BLaER1 treated with 17β-estradiol and CSF1 and Interleukin-3, amounts not matched to agents 10 nM and 100 nM (cell line): Measurements from ENCODE around the gene DMXL2.
"Not testable (repeated sequence)": the region's sequence is repeated elsewhere in the genome, so short reads cannot be mapped to it uniquely, and the experiment has no call there.

Experiments
- H3K27ac ChIP-seq, 11 experiments: shearing (Covaris generic); formaldehyde crosslinking; 2 replicates each; pipeline ENCODE4 v1.8.1; 2022
- H3K27me3 ChIP-seq, 11 experiments: shearing (Covaris generic); formaldehyde crosslinking; 2 replicates each; pipeline ENCODE4 v1.8.1; 2022
- H3K36me3 ChIP-seq, 11 experiments: shearing (Covaris generic); formaldehyde crosslinking; 2 replicates each; pipeline ENCODE4 v1.8.1; 2022
- H3K4me1 ChIP-seq, 10 experiments: shearing (Covaris generic); formaldehyde crosslinking; 2 replicates each; pipeline ENCODE4 v1.8.1; 2022
- H3K4me2 ChIP-seq, 11 experiments: shearing (Covaris generic); formaldehyde crosslinking; 2 replicates each; pipeline ENCODE4 v1.8.1; 2022
- H3K4me3 ChIP-seq, 10 experiments: shearing (Covaris generic); formaldehyde crosslinking; 2 replicates each; pipeline ENCODE4 v1.8.1; 2022
- H3K9ac ChIP-seq, 11 experiments: shearing (Covaris generic); formaldehyde crosslinking; 2 replicates each; pipeline ENCODE4 v1.8.1; 2022
- H3K9me3 ChIP-seq, 11 experiments: shearing (Covaris generic); formaldehyde crosslinking; replicated peaks in 1 of 11; 2 replicates each; pipeline ENCODE4 v1.8.1; 2022
- H4K20me1 ChIP-seq, 11 experiments: shearing (Covaris generic); formaldehyde crosslinking; 2 replicates each; pipeline ENCODE4 v1.8.1; 2022
- Cebpa-rat ChIP-seq, 11 experiments: shearing (Covaris generic); IDR thresholded peaks; 2 replicates each; pipeline ENCODE4 v1.8.1; 2022

The DMXL2 gene

DNA sequence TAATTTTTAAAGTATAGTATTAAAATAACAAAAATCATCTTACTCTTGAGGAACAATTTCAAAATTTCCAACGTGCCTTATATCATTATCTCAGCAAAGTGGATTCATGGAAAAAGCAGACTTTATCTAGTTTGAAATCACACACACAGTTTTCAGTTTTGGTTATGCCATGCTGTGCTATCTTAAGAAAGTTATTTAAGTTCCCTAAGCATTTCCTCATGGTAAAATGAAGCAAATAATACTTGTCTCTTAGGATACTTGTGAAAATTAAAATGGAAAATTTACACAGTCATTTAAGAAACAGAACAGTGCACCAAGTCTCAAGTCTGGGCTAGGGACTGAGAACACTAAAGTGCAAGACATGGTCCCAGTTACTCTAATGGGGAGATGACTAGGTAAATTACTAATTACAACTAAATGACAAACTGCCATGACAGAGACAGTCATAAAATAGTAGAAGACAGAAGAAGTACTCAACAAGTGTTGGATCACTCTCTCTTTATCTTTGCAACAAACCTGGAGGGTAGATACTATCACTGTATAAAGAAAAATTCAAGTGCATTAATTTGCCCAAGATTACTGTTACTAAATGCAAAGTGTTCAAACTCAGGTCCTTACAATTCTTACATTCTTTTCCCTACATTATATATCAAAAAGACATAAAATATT, 44.8 kb downstream of the DMXL2 start:
- Histone ChIP-seq H3K27ac (peak overlapping the region in 3 of 11 experiments; percentile 13 to 65 (median 52); a peak in 5 of 22 replicates), H3K4me1 (peaks cover 0 to 73% (median 4%) of the 10 kb centered on the region in 10 experiments; a peak in 9 of 20 replicates), H3K27me3 (no peaks in the 10 kb centered on the region), H3K4me2 (peak overlapping the region in 4 of 11 experiments; percentile 6 to 47 (median 26); a peak in 5 of 22 replicates), H3K9ac (peak overlapping the region in 1 of 11 experiments; percentile 36; a peak in 1 of 22 replicates), H4K20me1 (peaks cover 0 to 3% (median 0%) of the 10 kb centered on the region in 11 experiments; a peak in 2 of 22 replicates), H3K4me3 (no peak overlapping the region), H3K9me3 (peaks cover 0 to 40% (median 6%) of the 10 kb centered on the region in 11 experiments; a peak in 9 of 22 replicates), H3K36me3 (peaks cover 0 to 43% (median 0%) of the 10 kb centered on the region in 11 experiments; a peak in 4 of 22 replicates)
- no peak for TF ChIP-seq Cebpa-rat (IDR thresholded peaks at IDR 0.05)

DNA sequence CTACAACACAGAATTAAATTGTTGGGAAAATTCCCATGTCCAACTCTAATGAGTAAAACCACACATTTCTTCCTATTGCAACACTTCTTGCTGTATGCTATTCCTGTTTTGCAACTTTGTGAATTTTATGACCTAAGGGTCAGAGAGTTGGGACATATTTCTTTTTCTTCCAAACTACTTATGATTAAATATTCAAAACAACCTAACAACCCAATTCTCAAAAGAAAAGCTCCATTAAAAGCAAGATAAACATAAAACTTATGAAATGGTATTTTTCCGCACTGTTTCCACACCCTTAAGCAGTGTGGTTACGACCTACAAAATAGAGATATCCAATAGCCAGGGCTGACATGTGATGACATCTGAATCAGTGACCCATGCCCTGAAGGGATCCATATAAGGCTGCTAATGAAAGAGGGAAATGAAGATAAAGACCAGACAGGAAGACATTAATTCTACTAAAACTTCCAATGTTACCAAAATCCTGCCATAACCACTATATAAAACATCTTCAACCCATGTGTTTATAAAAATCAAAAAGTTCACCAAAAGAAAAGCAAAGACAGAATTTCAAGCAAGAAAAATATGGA, 45.6 kb downstream of the DMXL2 start:
- Histone ChIP-seq H3K36me3 (peaks cover 0 to 48% (median 0%) of the 10 kb centered on the region in 11 experiments; a peak in 4 of 22 replicates), H3K4me1 (peaks cover 0 to 68% (median 4%) of the 10 kb centered on the region in 10 experiments; a peak in 9 of 20 replicates), H3K9ac (peak overlapping the region in 1 of 11 experiments; percentile 36; a peak in 1 of 22 replicates), H3K4me2 (peak overlapping the region in 5 of 11 experiments; percentile 6 to 47 (median 23); a peak in 6 of 22 replicates), H4K20me1 (peaks cover 0 to 3% (median 0%) of the 10 kb centered on the region in 11 experiments; a peak in 2 of 22 replicates), H3K27ac (peak overlapping the region in 3 of 11 experiments; percentile 13 to 65 (median 52); a peak in 5 of 22 replicates), H3K9me3 (peaks cover 0 to 33% (median under 1%) of the 10 kb centered on the region in 11 experiments; a peak in 8 of 22 replicates), H3K4me3 (no peak overlapping the region), H3K27me3 (no peaks in the 10 kb centered on the region)
- no peak for TF ChIP-seq Cebpa-rat (IDR thresholded peaks at IDR 0.05)

DNA sequence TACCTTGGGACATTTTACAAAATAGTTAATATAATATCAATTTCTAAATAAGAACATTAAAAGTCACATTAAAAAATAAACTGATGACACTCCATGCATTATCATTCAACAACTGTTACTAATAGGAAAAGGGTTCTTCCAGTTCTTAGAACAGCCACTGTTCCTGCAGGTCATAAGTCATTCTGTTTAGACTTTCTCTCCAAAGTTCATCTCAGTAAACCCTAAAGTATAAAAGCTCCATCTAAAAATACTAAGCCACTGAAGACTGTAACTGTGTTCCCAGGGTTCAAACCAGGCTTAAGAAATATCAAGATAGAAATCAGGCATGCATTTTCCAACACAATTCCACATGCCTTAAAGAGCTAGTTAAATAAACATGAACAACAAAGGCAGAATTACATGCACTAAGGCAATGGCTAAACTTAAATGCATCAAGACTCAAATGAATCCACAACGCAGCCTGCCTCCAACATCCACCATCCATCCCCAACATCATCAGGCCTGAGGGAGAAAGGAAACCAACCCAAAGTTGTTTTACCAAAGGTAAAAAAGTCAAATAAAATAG, 46.2 kb downstream of the DMXL2 start:
- Histone ChIP-seq H3K36me3 (peaks cover 0 to 48% (median 0%) of the 10 kb centered on the region in 11 experiments; a peak in 4 of 22 replicates), H3K27me3 (no peaks in the 10 kb centered on the region), H3K9ac (no peak overlapping the region), H3K4me3 (no peak overlapping the region), H3K4me1 (peaks cover 0 to 62% (median 4%) of the 10 kb centered on the region in 10 experiments; a peak in 9 of 20 replicates), H3K4me2 (peak overlapping the region in 4 of 11 experiments; percentile 11 to 47 (median 32); a peak in 5 of 22 replicates), H3K27ac (peak overlapping the region in 3 of 11 experiments; percentile 13 to 65 (median 52); a peak in 3 of 22 replicates), H3K9me3 (peaks cover 0 to 33% (median under 1%) of the 10 kb centered on the region in 11 experiments; a peak in 5 of 22 replicates), H4K20me1 (peaks cover 0 to 3% (median 0%) of the 10 kb centered on the region in 11 experiments; a peak in 2 of 22 replicates)
- TF ChIP-seq Cebpa-rat (IDR thresholded peaks at IDR 0.05), result no peak

DNA sequence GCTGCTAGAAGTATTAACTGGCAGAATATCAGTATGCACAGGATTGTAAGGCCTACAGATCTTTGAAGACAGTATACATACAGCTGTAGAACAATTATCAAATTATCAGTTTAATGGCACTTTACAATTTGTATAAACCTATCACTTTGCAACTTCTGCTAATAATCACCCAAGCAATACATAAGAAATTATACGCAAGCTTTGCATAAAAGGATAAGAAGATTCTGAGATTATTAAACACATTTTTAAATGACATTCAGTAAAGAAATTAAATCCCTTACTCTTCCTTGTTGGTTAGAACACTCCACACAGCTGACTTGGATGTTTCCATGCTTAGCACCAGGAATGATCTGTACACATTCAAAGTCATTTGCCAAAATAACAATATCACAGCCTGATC, 46.8 kb downstream of the DMXL2 start:
- peak overlapping the region in 1 of 11 experiments; percentile 36; a peak in 1 of 22 replicates for H3K4me2 ChIP-seq
- H3K4me3 ChIP-seq, result no peak overlapping the region
- H3K9ac ChIP-seq, result no peak overlapping the region
- peaks cover 0 to 48% (median 0%) of the 10 kb centered on the region in 11 experiments; a peak in 4 of 22 replicates for H3K36me3 ChIP-seq
- peaks cover 0 to 39% (median 4%) of the 10 kb centered on the region in 11 experiments; a peak in 6 of 22 replicates for H3K9me3 ChIP-seq
- H3K27me3 ChIP-seq, result no peaks in the 10 kb centered on the region
- TF ChIP-seq Cebpa-rat (IDR thresholded peaks at IDR 0.05), result no peak
- peaks cover 0 to 56% (median 4%) of the 10 kb centered on the region in 10 experiments; a peak in 9 of 20 replicates for H3K4me1 ChIP-seq
- 0 out of 22 replicates have a peak overlapping the region, but pooled peaks of 2 of the 11 experiments have one; percentile 17 to 65 for H3K27ac ChIP-seq
- H4K20me1 ChIP-seq, result peaks cover 0 to 3% (median 0%) of the 10 kb centered on the region in 11 experiments; a peak in 2 of 22 replicates

DNA sequence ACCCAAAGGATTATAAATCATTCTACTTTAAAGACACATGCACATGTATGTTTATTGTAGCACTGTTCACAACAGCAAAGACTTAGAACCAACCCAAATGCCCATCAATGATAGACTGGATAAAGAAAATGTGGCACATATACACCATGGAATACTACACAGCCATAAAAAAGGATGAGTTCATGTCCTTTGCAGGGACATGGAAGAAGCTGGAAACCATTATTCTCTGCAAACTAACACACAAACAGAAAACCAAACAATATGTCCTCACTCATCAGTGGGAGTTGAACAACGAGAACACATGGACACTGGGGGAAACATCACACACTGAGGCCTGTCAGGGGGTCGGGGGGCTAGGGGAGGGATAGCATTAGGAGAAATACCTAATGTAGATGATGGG, 49.2 kb downstream of the DMXL2 start:
- Histone ChIP-seq H3K36me3 (peaks cover 0 to 61% (median 0%) of the 10 kb centered on the region in 11 experiments; a peak in 6 of 22 replicates), H3K4me1 (peaks cover 0 to 45% (median 4%) of the 10 kb centered on the region in 10 experiments; a peak in 9 of 20 replicates), H3K9me3 (peaks cover 0 to 52% (median 15%) of the 10 kb centered on the region in 11 experiments; a peak in 13 of 22 replicates), H4K20me1 (peaks cover 0 to 27% (median 0%) of the 10 kb centered on the region in 11 experiments; a peak in 4 of 22 replicates)
- H3K27me3 ChIP-seq, H3K4me3 ChIP-seq, H3K9ac ChIP-seq, H3K4me2 ChIP-seq, H3K27ac ChIP-seq: not testable (repeated sequence)

DNA sequence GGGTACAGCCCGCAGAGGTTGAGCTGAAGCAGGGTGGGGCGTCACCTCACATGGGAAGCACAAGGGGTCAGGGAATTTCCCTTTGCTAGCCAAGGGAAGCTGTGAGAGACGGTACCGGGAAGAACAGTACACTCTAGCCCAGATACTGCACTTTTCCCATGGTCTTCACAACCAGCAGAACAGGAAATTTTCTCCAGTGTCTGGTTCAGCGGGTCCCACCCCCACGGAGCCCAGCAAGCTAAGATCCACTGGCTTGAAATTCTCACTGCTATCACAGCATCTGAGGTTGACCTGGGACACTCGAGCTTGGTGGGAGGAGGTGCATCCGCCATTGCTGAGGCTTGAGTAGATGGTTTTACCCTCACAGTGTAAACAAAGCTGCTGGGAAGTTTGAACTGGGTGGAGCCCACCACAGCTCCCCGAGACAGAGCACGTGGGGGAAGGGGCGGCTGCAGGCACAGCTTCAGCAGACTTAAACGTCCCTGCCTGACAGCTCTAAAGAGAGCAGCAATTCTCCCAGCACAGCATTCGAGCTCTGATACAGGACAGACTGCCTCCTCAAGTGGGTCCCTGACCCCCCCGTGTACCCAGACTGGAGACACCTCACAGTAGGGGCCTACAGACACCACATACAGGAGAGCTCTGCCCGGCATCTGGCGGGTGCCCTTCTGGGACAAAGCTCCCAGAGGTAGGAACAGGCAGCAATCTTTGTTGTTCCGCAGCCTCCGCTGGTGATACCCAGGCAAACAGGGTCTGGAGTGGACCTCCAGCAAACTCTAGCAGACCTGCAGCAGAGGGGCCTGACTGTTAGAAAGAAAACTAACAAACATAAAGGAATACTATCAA, 53.4 kb downstream of the DMXL2 start:
- not testable (repeated sequence) for H3K27ac ChIP-seq, H3K27me3 ChIP-seq, H3K9ac ChIP-seq, H3K4me3 ChIP-seq
- peak overlapping the region in 2 of 11 experiments; percentile 32 to 40; a peak in 3 of 22 replicates for H3K4me2 ChIP-seq
- H3K9me3 ChIP-seq, result peaks cover 0 to 38% (median 15%) of the 10 kb centered on the region in 11 experiments; a peak in 13 of 22 replicates
- H3K4me1 ChIP-seq, result peaks cover 0 to 13% (median 0%) of the 10 kb centered on the region in 10 experiments; a peak in 4 of 20 replicates
- H3K36me3 ChIP-seq, result peaks cover 0 to 72% (median 0%) of the 10 kb centered on the region in 11 experiments; a peak in 6 of 22 replicates
- peaks cover 0 to 63% (median 0%) of the 10 kb centered on the region in 11 experiments; a peak in 4 of 22 replicates for H4K20me1 ChIP-seq

DNA sequence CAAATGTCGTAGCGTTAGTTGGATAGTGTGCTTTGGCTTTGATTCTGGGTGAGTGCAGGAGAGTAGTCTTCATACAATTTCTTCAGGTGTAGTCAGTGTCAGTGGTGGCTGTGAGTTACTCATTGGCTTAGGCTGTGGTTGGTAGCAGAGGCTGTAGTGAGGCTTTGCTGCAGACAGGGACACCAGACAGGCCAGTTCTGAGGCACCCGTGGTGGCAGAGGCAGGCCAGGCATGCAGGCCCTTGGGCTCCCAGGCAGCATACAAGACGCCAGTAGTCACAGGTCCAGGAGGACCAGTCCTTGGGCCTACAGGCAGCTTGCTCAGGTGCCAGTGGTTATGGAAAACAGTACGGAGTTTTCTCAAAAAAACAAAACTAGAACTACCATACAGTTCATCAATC, 61.3 kb downstream of the DMXL2 start:
- no peak for TF ChIP-seq Cebpa-rat (IDR thresholded peaks at IDR 0.05)
- Histone ChIP-seq H4K20me1 (peaks cover 0 to 83% (median 0%) of the 10 kb centered on the region in 11 experiments; a peak in 3 of 22 replicates), H3K27ac (no peak overlapping the region), H3K9me3 (no peaks in the 10 kb centered on the region), H3K4me2 (no peak overlapping the region), H3K36me3 (peaks cover 0 to 88% (median 0%) of the 10 kb centered on the region in 11 experiments; a peak in 7 of 22 replicates), H3K4me1 (no peaks in the 10 kb centered on the region), H3K27me3 (no peaks in the 10 kb centered on the region), H3K4me3 (no peak overlapping the region), H3K9ac (no peak overlapping the region)

DNA sequence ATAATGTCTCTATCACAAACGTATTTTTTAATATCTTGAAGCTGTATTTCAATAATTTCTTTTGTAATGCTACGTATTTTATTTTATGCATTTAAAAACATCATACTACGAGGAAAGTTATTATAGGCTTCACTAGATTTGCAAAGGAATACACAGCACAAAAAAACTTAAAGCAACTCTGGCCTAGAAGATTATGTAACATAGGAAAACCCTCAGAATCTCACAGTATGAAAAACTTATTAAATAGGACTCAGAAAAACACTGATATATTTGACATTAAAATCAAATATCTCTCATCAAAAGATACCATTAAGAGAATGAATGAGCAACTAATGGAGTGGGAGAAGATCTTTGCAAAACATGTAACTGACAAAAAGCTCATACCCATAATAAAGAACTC, 63.7 kb downstream of the DMXL2 start:
- no peak for TF ChIP-seq Cebpa-rat (IDR thresholded peaks at IDR 0.05)
- no peak overlapping the region for H3K4me3 ChIP-seq
- no peak overlapping the region for H3K27ac ChIP-seq
- no peaks in the 10 kb centered on the region for H3K9me3 ChIP-seq
- H3K4me1 ChIP-seq, result no peaks in the 10 kb centered on the region
- H3K9ac ChIP-seq, result no peak overlapping the region
- no peaks in the 10 kb centered on the region for H3K27me3 ChIP-seq
- H4K20me1 ChIP-seq, result peaks cover 0 to 62% (median 0%) of the 10 kb centered on the region in 11 experiments; a peak in 3 of 22 replicates
- peaks cover 0 to 99% (median 0%) of the 10 kb centered on the region in 11 experiments; a peak in 7 of 22 replicates for H3K36me3 ChIP-seq
- H3K4me2 ChIP-seq, result no peak overlapping the region
